ENCODE data around the gene AHRR. TPM values are rescaled to one million over a fixed set of nuclear protein-coding genes. Genes with fewer than 3 reads are reported as not detected.

Gene AHRR
- total RNA-seq, 4 donors from 2014 or later, result 0.26 to 9.1 (median 6.6) TPM; not detected in 1

- Histone ChIP-seq H3K4me1 (no peaks in the 10 kb centered on the region), H3K36me3 (no peaks in the 10 kb centered on the region), H3K27me3 (no peaks in the 10 kb centered on the region), H3K27ac (no peak overlapping the region), H3K9me3 (no peaks in the 10 kb centered on the region), H3K4me3 (no peak overlapping the region)
- no peak for TF ChIP-seq CTCF (IDR thresholded peaks at IDR 0.05)
- TF ChIP-seq POLR2A (IDR thresholded peaks at IDR 0.05), result no peak
- intact Hi-C loops (cut with DNase I; ENCODE audit: low total_unique reads), result no loop called here
- peak in 1 of 2 donors; percentile 9 for DNase-seq
Observed at GRCh38 chr5:459562-460272, 138.2 kb downstream of the AHRR start.

- intact Hi-C loops (cut with DNase I; ENCODE audit: low total_unique reads), result no loop called here
- H3K36me3 ChIP-seq, result no peaks in the 10 kb centered on the region
- H3K27ac ChIP-seq, result no peak overlapping the region
- no peak overlapping the region for H3K4me3 ChIP-seq
- no peaks in the 10 kb centered on the region for H3K27me3 ChIP-seq
- TF ChIP-seq POLR2A (IDR thresholded peaks at IDR 0.05), result no peak
- no peak for TF ChIP-seq CTCF (IDR thresholded peaks at IDR 0.05)
- H3K4me1 ChIP-seq, result no peaks in the 10 kb centered on the region
- DNase-seq, result peak in 1 of 2 donors; percentile 13
- no peaks in the 10 kb centered on the region for H3K9me3 ChIP-seq
Observed at GRCh38 chr5:460273-460625, 138.7 kb downstream of the AHRR start.

GRCh38 chr5:462051-462481 is 140.6 kb downstream of the AHRR start:
- H3K4me3 ChIP-seq, result no peak overlapping the region
- no peak for TF ChIP-seq CTCF (IDR thresholded peaks at IDR 0.05)
- no peak for TF ChIP-seq POLR2A (IDR thresholded peaks at IDR 0.05)
- H3K9me3 ChIP-seq, result no peaks in the 10 kb centered on the region
- H3K36me3 ChIP-seq, result no peaks in the 10 kb centered on the region
- peak; percentile 5 to 7 for DNase-seq
- no peaks in the 10 kb centered on the region for H3K27me3 ChIP-seq
- intact Hi-C loops (cut with DNase I; ENCODE audit: low total_unique reads), result no loop called here
- no peak overlapping the region for H3K27ac ChIP-seq
- no peaks in the 10 kb centered on the region for H3K4me1 ChIP-seq

- Histone ChIP-seq H3K4me1 (no peaks in the 10 kb centered on the region), H3K27ac (no peak overlapping the region), H3K27me3 (no peaks in the 10 kb centered on the region), H3K9me3 (no peaks in the 10 kb centered on the region), H3K4me3 (no peak overlapping the region), H3K36me3 (no peaks in the 10 kb centered on the region)
- TF ChIP-seq POLR2A (IDR thresholded peaks at IDR 0.05) (no peak), CTCF (IDR thresholded peaks at IDR 0.05) (no peak)
- intact Hi-C loops (cut with DNase I; ENCODE audit: low total_unique reads), result no loop called here
- DNase-seq, result peak in 1 of 2 donors; percentile 4
Observed at GRCh38 chr5:463301-463700, 141.8 kb downstream of the AHRR start.

GRCh38 chr5:463952-464351 is 142.4 kb downstream of the AHRR start:
- intact Hi-C loops (cut with DNase I; ENCODE audit: low total_unique reads), result no loop called here
- Histone ChIP-seq H3K4me1 (no peaks in the 10 kb centered on the region), H3K27ac (no peak overlapping the region), H3K4me3 (no peak overlapping the region), H3K36me3 (no peaks in the 10 kb centered on the region), H3K27me3 (no peaks in the 10 kb centered on the region), H3K9me3 (no peaks in the 10 kb centered on the region)
- DNase-seq, result no peak
- TF ChIP-seq POLR2A (IDR thresholded peaks at IDR 0.05) (no peak), CTCF (IDR thresholded peaks at IDR 0.05) (no peak)
